NT2/D1 (cell line): ENCODE results near the gene CNNM1.

ENCODE experiments used
- SUZ12 ChIP-seq: IDR thresholded peaks from 2 replicates; pipeline ENCODE4 v1.6.1; 2011; ENCODE audit not compliant: insufficient read length, insufficient read depth; ENCODE audit errors: extremely low read depth
- ZNF274 ChIP-seq: IDR thresholded peaks from 2 replicates; pipeline ENCODE4 v1.6.1; 2011; ENCODE audit warnings: mild to moderate bottlenecking, low read depth, low read length

- TF ChIP-seq SUZ12 (no peak), ZNF274 (no peak)
Measured at GRCh38 chr10:99410876-99411275, 81.7 kb downstream of the CNNM1 start.
